ENCODE data around the gene TSC2.
A peak's percentile ranks its signal among the peaks of the same experiment; 100 is the strongest.

TSC2 gene

GRCh38 chr16:2016407-2016922 lies 31.3 kb upstream of the TSC2 start:
- no peak overlapping the region for H2AFZ ChIP-seq (ENCODE audit: low read length)
- no peak overlapping the region for H2BK12ac ChIP-seq (ENCODE audit: low read length)
- H3K79me1 ChIP-seq (ENCODE audit: low read depth, low read length), result no peaks in the 10 kb centered on the region
- H3K4me2 ChIP-seq (ENCODE audit: insufficient read depth, low read length, poor library complexity, severe bottlenecking), result no peak overlapping the region
- no peak overlapping the region for H3K4me3 ChIP-seq (ENCODE audit: low read length in 2 of 2)
- no peak for DNase-seq (ENCODE audit: low spot score)
- H2BK15ac ChIP-seq (ENCODE audit: low read length), result peak overlapping the region; percentile 4
- no peak overlapping the region for H3K4ac ChIP-seq (ENCODE audit: low read length)
- no peak overlapping the region for H3K18ac ChIP-seq (ENCODE audit: low read length)
- H3K27ac ChIP-seq (replicated peaks; ENCODE audit: low read length), result no peak overlapping the region
- no peak overlapping the region for H4K8ac ChIP-seq (ENCODE audit: low read depth, low read length)
- peaks cover 2 to 4% of the 10 kb centered on the region in 2 donors for H3K4me1 ChIP-seq (ENCODE audit: control insufficient read depth in 2 of 2, insufficient read depth in 1 of 2, low read depth in 1 of 2, low read length in 2 of 2)
- no peaks in the 10 kb centered on the region for H3K9me3 ChIP-seq (replicated peaks in 1 of 2; ENCODE audit: control insufficient read depth in 2 of 2, insufficient read depth in 1 of 2, low read depth in 1 of 2, low read length in 2 of 2)
- no peak overlapping the region for H2BK5ac ChIP-seq (ENCODE audit: low read length)
- H4K91ac ChIP-seq (ENCODE audit: low read depth, low read length, poor library complexity), result no peak overlapping the region
- H3K9ac ChIP-seq (ENCODE audit: low read depth, low read length, poor library complexity), result no peak overlapping the region
- no peak overlapping the region for H3K14ac ChIP-seq (ENCODE audit: low read length)
- no peak overlapping the region for H2BK120ac ChIP-seq (ENCODE audit: low read depth, low read length)
- WGBS, 2 donors (ENCODE audit: extremely low coverage in 2 of 2, insufficient read length in 2 of 2, insufficient replicate concordance in 1 of 2), result no CpG with 5 or more reads among the region's 13 CpGs
- peak overlapping the region; percentile 89 for H3K23ac ChIP-seq (ENCODE audit: low read depth, low read length, poor library complexity)
- H3K36me3 ChIP-seq (replicated peaks in 1 of 2; ENCODE audit: control insufficient read depth in 2 of 2, insufficient read depth in 2 of 2, low read length in 2 of 2), result no peaks in the 10 kb centered on the region
- peak overlapping the region; percentile 88 for H2AK5ac ChIP-seq (ENCODE audit: low read depth, low read length)
- peaks cover 19 to 32% (median 30%) of the 10 kb centered on the region in 3 experiments for H3K27me3 ChIP-seq (ENCODE audit: control insufficient read depth in 3 of 3, insufficient read depth in 3 of 3, low read depth in 1 of 3, low read length in 3 of 3)

DNA sequence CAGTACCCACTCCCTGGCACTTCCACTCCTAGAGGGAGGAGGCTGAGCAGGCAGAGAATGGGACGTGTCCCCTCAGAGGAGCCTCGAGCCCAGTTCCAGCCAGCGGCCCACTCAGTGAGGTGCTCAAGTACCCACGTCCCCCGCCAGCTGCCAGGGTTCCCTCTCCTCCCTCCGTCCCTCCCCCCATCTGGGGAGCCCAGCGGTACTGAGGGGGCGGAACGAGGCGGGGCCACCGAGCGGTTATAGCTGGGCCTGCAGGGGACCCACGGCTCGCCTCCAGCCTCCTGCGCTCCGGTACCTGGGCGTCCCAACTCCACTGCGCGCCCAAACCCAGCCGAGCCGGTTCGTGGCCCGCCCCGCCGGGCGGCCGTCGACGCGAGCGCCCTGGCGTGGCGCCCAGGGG lies 28.3 kb upstream of the TSC2 start, which contains the start of gene NPW:
Gene NPW (plus strand): TSS at position 268 of the 403 bp plus-strand sequence.
- H2BK15ac ChIP-seq (ENCODE audit: low read length), result peak within 1 kb of the TSS; percentile 58
- H4K8ac ChIP-seq (ENCODE audit: low read depth, low read length), result no peak within 1 kb of the TSS
- H2BK5ac ChIP-seq (ENCODE audit: low read length), result peak within 1 kb of the TSS; percentile 75
- H2AK5ac ChIP-seq (ENCODE audit: low read depth, low read length), result peak within 1 kb of the TSS; percentile 92
- H3K23ac ChIP-seq (ENCODE audit: low read depth, low read length, poor library complexity), result peak within 1 kb of the TSS; percentile 65
- peak within 1 kb of the TSS; percentile 58 for H2BK12ac ChIP-seq (ENCODE audit: low read length)
- no peaks in the 10 kb centered on the region for H3K79me1 ChIP-seq (ENCODE audit: low read depth, low read length)
- peak within 1 kb of the TSS; percentile 85 for H3K18ac ChIP-seq (ENCODE audit: low read length)
- WGBS, 2 donors (ENCODE audit: extremely low coverage in 2 of 2, insufficient read length in 2 of 2, insufficient replicate concordance in 1 of 2), result no CpG with 5 or more reads among the region's 33 CpGs
- H3K36me3 ChIP-seq (replicated peaks in 1 of 2; ENCODE audit: control insufficient read depth in 2 of 2, insufficient read depth in 2 of 2, low read length in 2 of 2), result no peaks in the 10 kb centered on the region
- no peaks in the 10 kb centered on the region for H3K9me3 ChIP-seq (replicated peaks in 1 of 2; ENCODE audit: control insufficient read depth in 2 of 2, insufficient read depth in 1 of 2, low read depth in 1 of 2, low read length in 2 of 2)
- peak within 1 kb of the TSS; percentile 77 for H2AFZ ChIP-seq (ENCODE audit: low read length)
- H3K4me2 ChIP-seq (ENCODE audit: insufficient read depth, low read length, poor library complexity, severe bottlenecking), result peak within 1 kb of the TSS; percentile 66
- H2BK120ac ChIP-seq (ENCODE audit: low read depth, low read length), result peak within 1 kb of the TSS; percentile 72
- peak within 1 kb of the TSS; percentile 15 to 60 for H3K4me3 ChIP-seq (ENCODE audit: low read length in 2 of 2)
- H3K14ac ChIP-seq (ENCODE audit: low read length), result peak within 1 kb of the TSS; percentile 82
- H3K4me1 ChIP-seq (ENCODE audit: control insufficient read depth in 2 of 2, insufficient read depth in 1 of 2, low read depth in 1 of 2, low read length in 2 of 2), result peaks cover 7 to 11% of the 10 kb centered on the region in 2 donors
- H3K4ac ChIP-seq (ENCODE audit: low read length), result peak within 1 kb of the TSS; percentile 89
- peak within 1 kb of the TSS; percentile 81 for H3K9ac ChIP-seq (ENCODE audit: low read depth, low read length, poor library complexity)
- DNase-seq (ENCODE audit: low spot score), result no peak
- H3K27me3 ChIP-seq (ENCODE audit: control insufficient read depth in 3 of 3, insufficient read depth in 3 of 3, low read depth in 1 of 3, low read length in 3 of 3), result peaks cover 19 to 45% (median 37%) of the 10 kb centered on the region in 3 experiments
- no peak within 1 kb of the TSS for H3K27ac ChIP-seq (replicated peaks; ENCODE audit: low read length)
- H4K91ac ChIP-seq (ENCODE audit: low read depth, low read length, poor library complexity), result no peak within 1 kb of the TSS

GRCh38 chr16:2019921-2020831 lies 27.6 kb upstream of the TSC2 start:
- Histone ChIP-seq H3K9ac (ENCODE audit: low read depth, low read length, poor library complexity) (peak overlapping the region; percentile 81), H2BK12ac (ENCODE audit: low read length) (no peak overlapping the region), H3K18ac (ENCODE audit: low read length) (peak overlapping the region; percentile 85), H3K79me1 (ENCODE audit: low read depth, low read length) (no peaks in the 10 kb centered on the region), H3K23ac (ENCODE audit: low read depth, low read length, poor library complexity) (peak overlapping the region; percentile 65), H4K8ac (ENCODE audit: low read depth, low read length) (no peak overlapping the region), H2AFZ (ENCODE audit: low read length) (peak overlapping the region; percentile 77), H3K27ac (replicated peaks; ENCODE audit: low read length) (no peak overlapping the region), H3K14ac (ENCODE audit: low read length) (peak overlapping the region; percentile 31), H2BK5ac (ENCODE audit: low read length) (peak overlapping the region; percentile 75), H3K4me1 (ENCODE audit: control insufficient read depth in 2 of 2, insufficient read depth in 1 of 2, low read depth in 1 of 2, low read length in 2 of 2) (peaks cover 7 to 11% of the 10 kb centered on the region in 2 donors), H2BK120ac (ENCODE audit: low read depth, low read length) (no peak overlapping the region), H3K4me3 (ENCODE audit: low read length in 2 of 2) (peak overlapping the region; percentile 15 to 60), H4K91ac (ENCODE audit: low read depth, low read length, poor library complexity) (no peak overlapping the region), H3K27me3 (ENCODE audit: control insufficient read depth in 3 of 3, insufficient read depth in 3 of 3, low read depth in 1 of 3, low read length in 3 of 3) (peaks cover 19 to 48% (median 43%) of the 10 kb centered on the region in 3 experiments), H2AK5ac (ENCODE audit: low read depth, low read length) (peak overlapping the region; percentile 19), H3K4me2 (ENCODE audit: insufficient read depth, low read length, poor library complexity, severe bottlenecking) (peak overlapping the region; percentile 66), H3K4ac (ENCODE audit: low read length) (no peak overlapping the region), H3K36me3 (replicated peaks in 1 of 2; ENCODE audit: control insufficient read depth in 2 of 2, insufficient read depth in 2 of 2, low read length in 2 of 2) (no peaks in the 10 kb centered on the region), H3K9me3 (replicated peaks in 1 of 2; ENCODE audit: control insufficient read depth in 2 of 2, insufficient read depth in 1 of 2, low read depth in 1 of 2, low read length in 2 of 2) (peaks cover 0 to 2% of the 10 kb centered on the region in 2 donors), H2BK15ac (ENCODE audit: low read length) (peak overlapping the region; percentile 58)
- no CpG with 5 or more reads among the region's 96 CpGs for WGBS, 2 donors (ENCODE audit: extremely low coverage in 2 of 2, insufficient read length in 2 of 2, insufficient replicate concordance in 1 of 2)
- no peak for DNase-seq (ENCODE audit: low spot score)

DNA sequence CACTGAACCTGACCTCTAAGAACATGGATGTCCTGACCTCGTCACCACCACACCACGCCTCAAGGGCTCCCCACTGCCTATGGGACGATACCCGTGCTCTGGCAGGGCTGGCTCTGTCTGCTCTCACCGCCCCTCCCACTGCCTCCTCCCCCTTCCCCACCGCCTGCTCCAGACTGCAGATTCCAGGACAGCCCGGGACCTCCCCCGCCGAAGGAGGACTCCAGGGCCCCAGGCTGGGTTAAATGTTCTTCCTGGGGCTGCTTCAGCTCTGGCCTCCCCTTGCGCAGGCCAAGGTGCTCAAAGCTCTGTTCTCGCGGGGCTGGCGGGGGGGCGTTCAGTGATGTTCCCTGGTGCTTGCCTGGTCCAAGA lies 25.1 kb upstream of the TSC2 start:
- Histone ChIP-seq H3K23ac (ENCODE audit: low read depth, low read length, poor library complexity) (peak overlapping the region; percentile 89), H3K4ac (ENCODE audit: low read length) (no peak overlapping the region), H3K14ac (ENCODE audit: low read length) (peak overlapping the region; percentile 90), H2AK5ac (ENCODE audit: low read depth, low read length) (no peak overlapping the region), H2BK15ac (ENCODE audit: low read length) (peak overlapping the region; percentile 94), H3K9me3 (replicated peaks in 1 of 2; ENCODE audit: control insufficient read depth in 2 of 2, insufficient read depth in 1 of 2, low read depth in 1 of 2, low read length in 2 of 2) (peaks cover 0 to 4% of the 10 kb centered on the region in 2 donors), H2BK120ac (ENCODE audit: low read depth, low read length) (no peak overlapping the region), H3K4me3 (ENCODE audit: low read length in 2 of 2) (peak overlapping the region; percentile 34 to 65), H3K27ac (replicated peaks; ENCODE audit: low read length) (no peak overlapping the region), H3K36me3 (replicated peaks in 1 of 2; ENCODE audit: control insufficient read depth in 2 of 2, insufficient read depth in 2 of 2, low read length in 2 of 2) (no peaks in the 10 kb centered on the region), H2BK12ac (ENCODE audit: low read length) (peak overlapping the region; percentile 63), H3K27me3 (ENCODE audit: control insufficient read depth in 3 of 3, insufficient read depth in 3 of 3, low read depth in 1 of 3, low read length in 3 of 3) (peaks cover 22 to 65% (median 61%) of the 10 kb centered on the region in 3 experiments), H3K9ac (ENCODE audit: low read depth, low read length, poor library complexity) (peak overlapping the region; percentile 63), H2AFZ (ENCODE audit: low read length) (peak overlapping the region; percentile 93), H3K79me1 (ENCODE audit: low read depth, low read length) (no peaks in the 10 kb centered on the region), H4K8ac (ENCODE audit: low read depth, low read length) (no peak overlapping the region), H3K4me2 (ENCODE audit: insufficient read depth, low read length, poor library complexity, severe bottlenecking) (peak overlapping the region; percentile 71), H3K18ac (ENCODE audit: low read length) (peak overlapping the region; percentile 94), H2BK5ac (ENCODE audit: low read length) (peak overlapping the region; percentile 53), H3K4me1 (ENCODE audit: control insufficient read depth in 2 of 2, insufficient read depth in 1 of 2, low read depth in 1 of 2, low read length in 2 of 2) (peaks cover 11 to 17% of the 10 kb centered on the region in 2 donors), H4K91ac (ENCODE audit: low read depth, low read length, poor library complexity) (no peak overlapping the region)
- no CpG with 5 or more reads among the region's 14 CpGs for WGBS, 2 donors (ENCODE audit: extremely low coverage in 2 of 2, insufficient read length in 2 of 2, insufficient replicate concordance in 1 of 2)
- no peak for DNase-seq (ENCODE audit: low spot score)
